SK-N-SH (cell line): ENCODE data around the gene PLEKHH1.

Experiments used
- EP300 ChIP-seq, 2 experiments: IDR thresholded peaks; 2 replicates each; pipeline versions ENCODE4 v1.4.0 to v1.6.1; 2012; ENCODE audit warnings: borderline replicate concordance in 1 of 2, low read depth in 1 of 2, low read length in 1 of 2
- EZH2phosphoT487 ChIP-seq: fragments of 200-600 bp; sonication (generic); IDR thresholded peaks from 2 replicates; pipeline ENCODE4 v1.6.1; 2017; ENCODE audit warnings: low read depth, mixed run types, mild to moderate bottlenecking, antibody characterized with exemption, moderate library complexity, borderline replicate concordance
- FOXJ3 ChIP-seq: sonication (generic); formaldehyde crosslinking; IDR thresholded peaks from 2 replicates; pipeline ENCODE4 v1.5.1; 2020; ENCODE audit warnings: mild to moderate bottlenecking, missing genetic modification reagents
- MXI1 ChIP-seq: IDR thresholded peaks from 2 replicates; pipeline ENCODE4 v1.6.1; 2012; ENCODE audit warnings: mild to moderate bottlenecking, low read depth, low read length, improper control_type of control experiment
- NFIC ChIP-seq: IDR thresholded peaks from 2 replicates; pipeline ENCODE4 v1.4.0; 2012; ENCODE audit warnings: borderline replicate concordance
- PBX3 ChIP-seq: IDR thresholded peaks from 2 replicates; pipeline ENCODE4; 2012
- POLR2AphosphoS5 ChIP-seq: IDR thresholded peaks from 2 replicates; pipeline ENCODE4 v1.6.1; 2012; ENCODE audit warnings: low read depth, low read length
- RCOR1 ChIP-seq: fragments of 150-350 bp; IDR thresholded peaks from 2 replicates; pipeline ENCODE4 v1.6.1; 2017; ENCODE audit warnings: antibody characterized with exemption, low read length
- SIN3A ChIP-seq: IDR thresholded peaks from 2 replicates; pipeline ENCODE4 v1.6.1; 2012; ENCODE audit warnings: low read depth, mild to moderate bottlenecking, low read length, moderate library complexity, borderline replicate concordance
- TAF1 ChIP-seq: IDR thresholded peaks from 2 replicates; pipeline ENCODE4 v1.6.1; 2012; ENCODE audit warnings: low read depth, mild to moderate bottlenecking, low read length, moderate library complexity, borderline replicate concordance
- TF ChIP-seq, protein P1 (sequence below): fragments of 200-600 bp; sonication (generic); IDR thresholded peaks from 2 replicates; pipeline ENCODE4 v1.6.1; 2017; ENCODE audit warnings: antibody characterized with exemption, mild to moderate bottlenecking, moderate library complexity
- TF ChIP-seq, protein P2 (sequence below): fragments of 150-350 bp; IDR thresholded peaks from 2 replicates; pipeline ENCODE4 v1.6.1; 2016; ENCODE audit warnings: mild to moderate bottlenecking, low read depth, low read length

DNA sequence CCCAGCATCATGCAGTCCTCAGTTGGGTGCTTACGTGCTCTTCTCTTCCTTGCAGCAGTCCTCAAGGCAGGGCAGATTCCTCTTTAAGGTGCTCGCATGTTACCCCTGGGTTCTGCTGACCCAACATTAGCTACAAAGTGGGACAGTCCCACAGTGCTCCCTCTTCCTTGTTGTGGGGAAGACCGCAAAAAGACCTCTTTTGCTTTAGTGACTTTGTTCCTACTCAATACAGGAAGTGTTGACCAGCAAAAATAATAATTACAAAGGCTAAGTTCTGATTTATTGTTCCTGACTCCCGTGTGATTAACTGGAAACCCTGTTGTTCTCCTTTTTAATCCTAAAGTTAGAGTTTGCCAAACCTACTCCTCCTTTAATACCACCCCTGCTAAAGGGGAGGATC lies 53.3 kb downstream of the PLEKHH1 start:
- TF ChIP-seq, protein P1, sequence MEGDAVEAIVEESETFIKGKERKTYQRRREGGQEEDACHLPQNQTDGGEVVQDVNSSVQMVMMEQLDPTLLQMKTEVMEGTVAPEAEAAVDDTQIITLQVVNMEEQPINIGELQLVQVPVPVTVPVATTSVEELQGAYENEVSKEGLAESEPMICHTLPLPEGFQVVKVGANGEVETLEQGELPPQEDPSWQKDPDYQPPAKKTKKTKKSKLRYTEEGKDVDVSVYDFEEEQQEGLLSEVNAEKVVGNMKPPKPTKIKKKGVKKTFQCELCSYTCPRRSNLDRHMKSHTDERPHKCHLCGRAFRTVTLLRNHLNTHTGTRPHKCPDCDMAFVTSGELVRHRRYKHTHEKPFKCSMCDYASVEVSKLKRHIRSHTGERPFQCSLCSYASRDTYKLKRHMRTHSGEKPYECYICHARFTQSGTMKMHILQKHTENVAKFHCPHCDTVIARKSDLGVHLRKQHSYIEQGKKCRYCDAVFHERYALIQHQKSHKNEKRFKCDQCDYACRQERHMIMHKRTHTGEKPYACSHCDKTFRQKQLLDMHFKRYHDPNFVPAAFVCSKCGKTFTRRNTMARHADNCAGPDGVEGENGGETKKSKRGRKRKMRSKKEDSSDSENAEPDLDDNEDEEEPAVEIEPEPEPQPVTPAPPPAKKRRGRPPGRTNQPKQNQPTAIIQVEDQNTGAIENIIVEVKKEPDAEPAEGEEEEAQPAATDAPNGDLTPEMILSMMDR: no peak
- TF ChIP-seq NFIC (no peak), TAF1 (no peak), POLR2AphosphoS5 (no peak), FOXJ3 (CRISPR knock-in tag) (no peak), EP300 (IDR thresholded peaks at IDR 0.05; ENCODE audit: borderline replicate concordance in 1 of 2, low read depth in 1 of 2, low read length in 1 of 2) (no peak), PBX3 (no peak), RCOR1 (no peak), MXI1 (no peak), EZH2phosphoT487 (no peak), SIN3A (no peak)
- TF ChIP-seq, protein P2, sequence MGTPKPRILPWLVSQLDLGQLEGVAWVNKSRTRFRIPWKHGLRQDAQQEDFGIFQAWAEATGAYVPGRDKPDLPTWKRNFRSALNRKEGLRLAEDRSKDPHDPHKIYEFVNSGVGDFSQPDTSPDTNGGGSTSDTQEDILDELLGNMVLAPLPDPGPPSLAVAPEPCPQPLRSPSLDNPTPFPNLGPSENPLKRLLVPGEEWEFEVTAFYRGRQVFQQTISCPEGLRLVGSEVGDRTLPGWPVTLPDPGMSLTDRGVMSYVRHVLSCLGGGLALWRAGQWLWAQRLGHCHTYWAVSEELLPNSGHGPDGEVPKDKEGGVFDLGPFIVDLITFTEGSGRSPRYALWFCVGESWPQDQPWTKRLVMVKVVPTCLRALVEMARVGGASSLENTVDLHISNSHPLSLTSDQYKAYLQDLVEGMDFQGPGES: no peak
